NCI-H1436 treated with DMSO at 0.1 percent for 48 hours (cell line): ENCODE measurements around the gene P2RX3.

Experiments
- DNase-seq: peaks from one replicate; lab custom pipeline; 2025; lab: John Stamatoyannopoulos, UW

P2RX3 gene

GRCh38 chr11:57373146-57373545 lies 35.0 kb downstream of the P2RX3 start:
- DNase-seq, result no peak

- DNase-seq, result no peak
Measured at GRCh38 chr11:57374966-57375365, 36.8 kb downstream of the P2RX3 start.

- DNase-seq, result no peak
Measured at GRCh38 chr11:57375490-57375889, 37.3 kb downstream of the P2RX3 start.

- DNase-seq, result no peak
Measured at GRCh38 chr11:57376095-57377090, 38.2 kb downstream of the P2RX3 start.

GRCh38 chr11:57377107-57377506 lies 39.0 kb downstream of the P2RX3 start:
- DNase-seq, result no peak

GRCh38 chr11:57378186-57378585 lies 40.0 kb downstream of the P2RX3 start:
- DNase-seq, result no peak

- no peak for DNase-seq
Measured at GRCh38 chr11:57379732-57380131, 41.6 kb downstream of the P2RX3 start.

GRCh38 chr11:57380975-57381374 lies 42.8 kb downstream of the P2RX3 start, which contains the start of gene PRG3:
Gene PRG3 (minus strand): TSS chr11:57381150. CDS start chr11:57380708, 442 bp downstream.
- no peak for DNase-seq

- no peak for DNase-seq
Measured at GRCh38 chr11:57386178-57386940, 48.2 kb downstream of the P2RX3 start.

- no peak for DNase-seq
Measured at GRCh38 chr11:57387289-57388030, 49.3 kb downstream of the P2RX3 start.

- DNase-seq, result no peak
Measured at GRCh38 chr11:57390535-57390934, 52.4 kb downstream of the P2RX3 start, which contains the start of gene PRG2. Gene PRG2 (minus strand): TSS chr11:57390650. CDS start chr11:57389944, 706 bp downstream.

GRCh38 chr11:57391111-57391510 lies 53.0 kb downstream of the P2RX3 start:
- DNase-seq, result no peak

- DNase-seq, result no peak
Measured at GRCh38 chr11:57391539-57391938, 53.4 kb downstream of the P2RX3 start.

GRCh38 chr11:57392066-57392762 lies 54.1 kb downstream of the P2RX3 start:
- no peak for DNase-seq

- DNase-seq, result no peak
Measured at GRCh38 chr11:57392763-57393105, 54.6 kb downstream of the P2RX3 start.

- no peak for DNase-seq
Measured at GRCh38 chr11:57394203-57394965, 56.2 kb downstream of the P2RX3 start.

GRCh38 chr11:57395905-57396623 lies 57.9 kb downstream of the P2RX3 start:
- no peak for DNase-seq

- no peak for DNase-seq
Measured at GRCh38 chr11:57396744-57397143, 58.6 kb downstream of the P2RX3 start.

GRCh38 chr11:57397394-57397990 lies 59.3 kb downstream of the P2RX3 start:
- DNase-seq, result no peak

- DNase-seq, result no peak
Measured at GRCh38 chr11:57399221-57399620, 61.1 kb downstream of the P2RX3 start.
